GM08714 (cell line): Measurements from ENCODE around the gene PIGL.
A peak's percentile ranks its signal among the peaks of the same experiment; 100 is the strongest.
"Not testable (repeated sequence)": the region's sequence is repeated elsewhere in the genome, so short reads cannot be mapped to it uniquely, and the experiment has no call there.

Experiments
- H3K4me3 ChIP-seq: fragments of 200-500 bp; sonication (Bioruptor generic); 2 replicates; pipeline ENCODE4 v1.5.1; 2014; ENCODE audit warnings: mild to moderate bottlenecking, low read length, inconsistent platforms
- ZNF274 ChIP-seq: IDR thresholded peaks from 2 replicates; pipeline ENCODE4 v1.6.1; 2012; ENCODE audit warnings: mild to moderate bottlenecking, low read depth, low read length

Gene PIGL

GRCh38 chr17:16281351-16281750, 64.3 kb downstream of the PIGL start:
- no peak overlapping the region for H3K4me3 ChIP-seq

GRCh38 chr17:16282522-16282921, 65.5 kb downstream of the PIGL start:
- H3K4me3 ChIP-seq = no peak overlapping the region
- TF ChIP-seq ZNF274 = no peak

More at GRCh38 chr17:16281351-16281750, 64.3 kb downstream of the PIGL start:
- no peak for TF ChIP-seq ZNF274

GRCh38 chr17:16283705-16284104, 66.7 kb downstream of the PIGL start:
- no peak overlapping the region for H3K4me3 ChIP-seq
- TF ChIP-seq ZNF274 = no peak

- TF ChIP-seq ZNF274 = no peak
- no peak overlapping the region for H3K4me3 ChIP-seq
Observed at GRCh38 chr17:16285646-16286008, 68.6 kb downstream of the PIGL start.

- no peak for TF ChIP-seq ZNF274
- peak overlapping the region; percentile 60; the same call in 1 of the 2 replicates for H3K4me3 ChIP-seq
Observed at GRCh38 chr17:16286009-16286946, 69.3 kb downstream of the PIGL start.

GRCh38 chr17:16286947-16287562, 70.0 kb downstream of the PIGL start:
- TF ChIP-seq ZNF274 = no peak
- H3K4me3 ChIP-seq = peak overlapping the region; percentile 60; the same call in 1 of the 2 replicates

- TF ChIP-seq ZNF274 = no peak
- peak overlapping the region; percentile 60; the same call in 1 of the 2 replicates for H3K4me3 ChIP-seq
Observed at GRCh38 chr17:16287563-16288027, 70.6 kb downstream of the PIGL start.

GRCh38 chr17:16288860-16289571, 72.0 kb downstream of the PIGL start:
- H3K4me3 ChIP-seq = no peak overlapping the region

GRCh38 chr17:16293931-16294330, 76.9 kb downstream of the PIGL start:
- H3K4me3 ChIP-seq = no peak overlapping the region
- TF ChIP-seq ZNF274 = no peak

More at GRCh38 chr17:16288860-16289571, 72.0 kb downstream of the PIGL start:
- no peak for TF ChIP-seq ZNF274

- TF ChIP-seq ZNF274 = no peak
- no peak overlapping the region for H3K4me3 ChIP-seq
Observed at GRCh38 chr17:16294560-16294959, 77.5 kb downstream of the PIGL start.

GRCh38 chr17:16296072-16296471, 79.1 kb downstream of the PIGL start:
- not testable (repeated sequence) for H3K4me3 ChIP-seq

GRCh38 chr17:16297367-16298139, 80.5 kb downstream of the PIGL start:
- TF ChIP-seq ZNF274 = no peak
- H3K4me3 ChIP-seq = no peak overlapping the region

GRCh38 chr17:16298140-16298662, 81.2 kb downstream of the PIGL start:
- no peak for TF ChIP-seq ZNF274
- no peak overlapping the region for H3K4me3 ChIP-seq

GRCh38 chr17:16300554-16300953, 83.5 kb downstream of the PIGL start:
- TF ChIP-seq ZNF274 = no peak
- H3K4me3 ChIP-seq = no peak overlapping the region
